ENCODE results near the gene TBC1D24. TPM values are rescaled to one million over a fixed set of nuclear protein-coding genes. Genes with fewer than 3 reads are reported as not detected.

Gene TBC1D24
- total and polyA plus RNA-seq, 9 of the 15 experiments (the other 6 are each of a cell fraction or from before 2014, with no cell fraction given), result 1.7 to 22.6 (median 7.2) TPM

- TF ChIP-seq, protein P1, sequence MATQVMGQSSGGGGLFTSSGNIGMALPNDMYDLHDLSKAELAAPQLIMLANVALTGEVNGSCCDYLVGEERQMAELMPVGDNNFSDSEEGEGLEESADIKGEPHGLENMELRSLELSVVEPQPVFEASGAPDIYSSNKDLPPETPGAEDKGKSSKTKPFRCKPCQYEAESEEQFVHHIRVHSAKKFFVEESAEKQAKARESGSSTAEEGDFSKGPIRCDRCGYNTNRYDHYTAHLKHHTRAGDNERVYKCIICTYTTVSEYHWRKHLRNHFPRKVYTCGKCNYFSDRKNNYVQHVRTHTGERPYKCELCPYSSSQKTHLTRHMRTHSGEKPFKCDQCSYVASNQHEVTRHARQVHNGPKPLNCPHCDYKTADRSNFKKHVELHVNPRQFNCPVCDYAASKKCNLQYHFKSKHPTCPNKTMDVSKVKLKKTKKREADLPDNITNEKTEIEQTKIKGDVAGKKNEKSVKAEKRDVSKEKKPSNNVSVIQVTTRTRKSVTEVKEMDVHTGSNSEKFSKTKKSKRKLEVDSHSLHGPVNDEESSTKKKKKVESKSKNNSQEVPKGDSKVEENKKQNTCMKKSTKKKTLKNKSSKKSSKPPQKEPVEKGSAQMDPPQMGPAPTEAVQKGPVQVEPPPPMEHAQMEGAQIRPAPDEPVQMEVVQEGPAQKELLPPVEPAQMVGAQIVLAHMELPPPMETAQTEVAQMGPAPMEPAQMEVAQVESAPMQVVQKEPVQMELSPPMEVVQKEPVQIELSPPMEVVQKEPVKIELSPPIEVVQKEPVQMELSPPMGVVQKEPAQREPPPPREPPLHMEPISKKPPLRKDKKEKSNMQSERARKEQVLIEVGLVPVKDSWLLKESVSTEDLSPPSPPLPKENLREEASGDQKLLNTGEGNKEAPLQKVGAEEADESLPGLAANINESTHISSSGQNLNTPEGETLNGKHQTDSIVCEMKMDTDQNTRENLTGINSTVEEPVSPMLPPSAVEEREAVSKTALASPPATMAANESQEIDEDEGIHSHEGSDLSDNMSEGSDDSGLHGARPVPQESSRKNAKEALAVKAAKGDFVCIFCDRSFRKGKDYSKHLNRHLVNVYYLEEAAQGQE (IDR thresholded peaks at IDR 0.05; ENCODE audit: borderline replicate concordance), result peak; percentile 88
- TF ChIP-seq, protein P1 (CRISPR knock-in tag; IDR thresholded peaks at IDR 0.05; ENCODE audit: low read depth), result no peak
- TF ChIP-seq MYC (IDR thresholded peaks at IDR 0.05; ENCODE audit: low read depth, low read length) (peak; percentile 54; the same call in 1 of the 2 replicates), MYC (CRISPR knock-in tag; IDR thresholded peaks at IDR 0.05; ENCODE audit: borderline replicate concordance, low read depth) (no peak; the same call in 1 of the 2 replicates), HDAC1 (IDR thresholded peaks at IDR 0.05) (peak in 1 of 2 experiments; percentile 63; a peak in 1 of 4 replicates), ZNF282 (CRISPR knock-in tag; IDR thresholded peaks at IDR 0.05) (0 out of 2 replicates have a peak, but pooled peaks have one; percentile 29), EP400 (IDR thresholded peaks at IDR 0.05) (peak; percentile 54; the same call in 1 of the 2 replicates), SRF (CRISPR knock-in tag; IDR thresholded peaks at IDR 0.05) (peak; percentile 32 to 63; a peak in 2 of 4 replicates), ZZZ3 (IDR thresholded peaks at IDR 0.05) (no peak), GABPB2 (CRISPR knock-in tag; conservative IDR thresholded peaks at IDR 0.05) (no peak), ZNF668 (CRISPR knock-in tag; IDR thresholded peaks at IDR 0.05) (no peak), ZNF253 (CRISPR knock-in tag; conservative IDR thresholded peaks at IDR 0.05) (no peak), BCOR (IDR thresholded peaks at IDR 0.05) (no peak), NR3C1 (CRISPR knock-in tag; IDR thresholded peaks at IDR 0.05) (0 out of 2 replicates have a peak, but pooled peaks have one; percentile 57)
- TF ChIP-seq, protein P2, sequence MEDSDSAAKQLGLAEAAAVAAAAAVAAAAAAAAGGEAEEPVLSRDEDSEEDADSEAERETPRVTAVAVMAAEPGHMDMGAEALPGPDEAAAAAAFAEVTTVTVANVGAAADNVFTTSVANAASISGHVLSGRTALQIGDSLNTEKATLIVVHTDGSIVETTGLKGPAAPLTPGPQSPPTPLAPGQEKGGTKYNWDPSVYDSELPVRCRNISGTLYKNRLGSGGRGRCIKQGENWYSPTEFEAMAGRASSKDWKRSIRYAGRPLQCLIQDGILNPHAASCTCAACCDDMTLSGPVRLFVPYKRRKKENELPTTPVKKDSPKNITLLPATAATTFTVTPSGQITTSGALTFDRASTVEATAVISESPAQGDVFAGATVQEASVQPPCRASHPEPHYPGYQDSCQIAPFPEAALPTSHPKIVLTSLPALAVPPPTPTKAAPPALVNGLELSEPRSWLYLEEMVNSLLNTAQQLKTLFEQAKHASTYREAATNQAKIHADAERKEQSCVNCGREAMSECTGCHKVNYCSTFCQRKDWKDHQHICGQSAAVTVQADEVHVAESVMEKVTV (CRISPR knock-in tag; IDR thresholded peaks at IDR 0.05), result no peak
Observed at GRCh38 chr16:2459647-2460390, 15.1 kb upstream of the TBC1D24 start, which contains the start of gene TEDC2 (continued).
